T-helper 2 cell treated with Interferon-gamma antibody and Interleukin-4, amounts not matched to agents 5 μg/mL and 100 μg/mL, for 36 hours (primary cell): ENCODE measurements around the gene TMEM63C.
A peak's percentile ranks its signal among the peaks of the same experiment; 100 is the strongest.

Experiments used
- DNase-seq: peaks from one replicate; pipeline ENCODE4 v3.0.0; 2021; ENCODE audit warnings: low spot score
- H3K27ac Mint-ChIP-seq: one replicate; pipeline ENCODE4 v1.8.0; 2021; ENCODE audit warnings: mild to moderate bottlenecking, mixed read lengths
- H3K27me3 Mint-ChIP-seq: one replicate; pipeline ENCODE4 v1.8.0; 2021; ENCODE audit warnings: low read depth, mixed read lengths
- H3K36me3 Mint-ChIP-seq: one replicate; pipeline ENCODE4 v1.8.0; 2021; ENCODE audit warnings: low read depth, mixed read lengths
- H3K4me1 Mint-ChIP-seq: one replicate; pipeline ENCODE4 v1.8.0; 2021; ENCODE audit warnings: low read depth, mixed read lengths
- H3K4me3 Mint-ChIP-seq: one replicate; pipeline ENCODE4 v1.8.0; 2022; ENCODE audit warnings: mild to moderate bottlenecking, moderate library complexity, mixed read lengths
- H3K9me3 Mint-ChIP-seq: one replicate; pipeline ENCODE4 v1.8.0; 2021; ENCODE audit warnings: mixed read lengths

The TMEM63C gene

GRCh38 chr14:77181603-77182437 is at the start of gene TMEM63C:
TSS of gene TMEM63C (plus strand) at chr14:77181798. CDS start at chr14:77218814, 37,016 bp downstream.
- Mint-ChIP-seq H3K4me3 (peak within 1 kb of the TSS; percentile 58), H3K9me3 (no peaks in the 10 kb centered on the region), H3K4me1 (peaks cover 4% of the 10 kb centered on the region), H3K27me3 (peaks cover 18% of the 10 kb centered on the region), H3K27ac (no peak within 1 kb of the TSS), H3K36me3 (no peaks in the 10 kb centered on the region)
- DNase-seq = peak; percentile 41

- Mint-ChIP-seq H3K9me3 (no peaks in the 10 kb centered on the region), H3K4me1 (peaks cover 2% of the 10 kb centered on the region), H3K27ac (no peak overlapping the region), H3K4me3 (no peak overlapping the region), H3K27me3 (peaks cover 44% of the 10 kb centered on the region), H3K36me3 (no peaks in the 10 kb centered on the region)
- no peak for DNase-seq
Observed at GRCh38 chr14:77131871-77132486, 49.6 kb upstream of the TMEM63C start.

- H3K4me3 Mint-ChIP-seq = no peak overlapping the region
- peaks cover 2% of the 10 kb centered on the region for H3K4me1 Mint-ChIP-seq
- H3K27me3 Mint-ChIP-seq = peaks cover 44% of the 10 kb centered on the region
- H3K27ac Mint-ChIP-seq = no peak overlapping the region
- no peaks in the 10 kb centered on the region for H3K36me3 Mint-ChIP-seq
- peak; percentile 58 for DNase-seq
- H3K9me3 Mint-ChIP-seq = no peaks in the 10 kb centered on the region
Observed at GRCh38 chr14:77133720-77134338, 47.8 kb upstream of the TMEM63C start.

GRCh38 chr14:77139022-77139421 is 42.6 kb upstream of the TMEM63C start:
- Mint-ChIP-seq H3K36me3 (no peaks in the 10 kb centered on the region), H3K27me3 (peaks cover 58% of the 10 kb centered on the region), H3K4me1 (peaks cover 7% of the 10 kb centered on the region), H3K27ac (no peak overlapping the region), H3K4me3 (peak overlapping the region; percentile 9), H3K9me3 (no peaks in the 10 kb centered on the region)
- no peak for DNase-seq

- H3K36me3 Mint-ChIP-seq = no peaks in the 10 kb centered on the region
- no peaks in the 10 kb centered on the region for H3K9me3 Mint-ChIP-seq
- peak overlapping the region; percentile 9 for H3K4me3 Mint-ChIP-seq
- peak; percentile 39 for DNase-seq
- H3K27me3 Mint-ChIP-seq = peaks cover 59% of the 10 kb centered on the region
- peaks cover 7% of the 10 kb centered on the region for H3K4me1 Mint-ChIP-seq
- no peak overlapping the region for H3K27ac Mint-ChIP-seq
Observed at GRCh38 chr14:77139540-77140358, 41.8 kb upstream of the TMEM63C start.

GRCh38 chr14:77140359-77141213 is 41.0 kb upstream of the TMEM63C start:
- peaks cover 65% of the 10 kb centered on the region for H3K27me3 Mint-ChIP-seq

GRCh38 chr14:77141214-77142004 is 40.2 kb upstream of the TMEM63C start, which contains the start of gene ZDHHC22:
TSS of gene ZDHHC22 (minus strand) at chr14:77141791. CDS start at chr14:77139738, 2,053 bp downstream.
- Mint-ChIP-seq H3K27me3 (peaks cover 74% of the 10 kb centered on the region), H3K4me3 (no peak within 1 kb of the TSS)
- DNase-seq = no peak

More at GRCh38 chr14:77140359-77141213, 41.0 kb upstream of the TMEM63C start:
- Mint-ChIP-seq H3K4me3 (no peak overlapping the region), H3K4me1 (peaks cover 7% of the 10 kb centered on the region), H3K9me3 (no peaks in the 10 kb centered on the region), H3K27ac (no peak overlapping the region), H3K36me3 (no peaks in the 10 kb centered on the region)
- DNase-seq = no peak

GRCh38 chr14:77142005-77142800 is 39.4 kb upstream of the TMEM63C start:
- no peak overlapping the region for H3K4me3 Mint-ChIP-seq
- peaks cover 78% of the 10 kb centered on the region for H3K27me3 Mint-ChIP-seq
- no peaks in the 10 kb centered on the region for H3K9me3 Mint-ChIP-seq
- no peak overlapping the region for H3K27ac Mint-ChIP-seq
- H3K36me3 Mint-ChIP-seq = no peaks in the 10 kb centered on the region
- H3K4me1 Mint-ChIP-seq = peaks cover 7% of the 10 kb centered on the region
- DNase-seq = no peak

More at GRCh38 chr14:77141214-77142004, 40.2 kb upstream of the TMEM63C start, which contains the start of gene ZDHHC22:
- Mint-ChIP-seq H3K27ac (no peak within 1 kb of the TSS), H3K4me1 (peaks cover 7% of the 10 kb centered on the region), H3K9me3 (no peaks in the 10 kb centered on the region), H3K36me3 (no peaks in the 10 kb centered on the region)

GRCh38 chr14:77143071-77143470 is 38.5 kb upstream of the TMEM63C start:
- peaks cover 76% of the 10 kb centered on the region for H3K27me3 Mint-ChIP-seq
- H3K9me3 Mint-ChIP-seq = no peaks in the 10 kb centered on the region
- no peak overlapping the region for H3K27ac Mint-ChIP-seq
- H3K36me3 Mint-ChIP-seq = no peaks in the 10 kb centered on the region
- DNase-seq = no peak
- H3K4me1 Mint-ChIP-seq = peaks cover 7% of the 10 kb centered on the region
- H3K4me3 Mint-ChIP-seq = no peak overlapping the region

GRCh38 chr14:77144412-77145115 is 37.0 kb upstream of the TMEM63C start:
- DNase-seq = no peak
- no peaks in the 10 kb centered on the region for H3K36me3 Mint-ChIP-seq
- H3K27ac Mint-ChIP-seq = no peak overlapping the region
- peaks cover 2% of the 10 kb centered on the region for H3K4me1 Mint-ChIP-seq
- peaks cover 67% of the 10 kb centered on the region for H3K27me3 Mint-ChIP-seq
- no peak overlapping the region for H3K4me3 Mint-ChIP-seq
- H3K9me3 Mint-ChIP-seq = no peaks in the 10 kb centered on the region

GRCh38 chr14:77145975-77146740 is 35.4 kb upstream of the TMEM63C start:
- peaks cover 57% of the 10 kb centered on the region for H3K27me3 Mint-ChIP-seq
- H3K9me3 Mint-ChIP-seq = no peaks in the 10 kb centered on the region
- no peaks in the 10 kb centered on the region for H3K4me1 Mint-ChIP-seq
- H3K4me3 Mint-ChIP-seq = no peak overlapping the region
- no peak overlapping the region for H3K27ac Mint-ChIP-seq
- H3K36me3 Mint-ChIP-seq = no peaks in the 10 kb centered on the region
- DNase-seq = no peak
